Prostate gland (tissue), 2 donors: ENCODE measurements around the gene CYP26A1. TPM values are rescaled to one million over a fixed set of nuclear protein-coding genes. Genes with fewer than 3 reads are reported as not detected.

Experiments
- DNase-seq: peaks from one replicate; pipeline ENCODE4 v3.0.0-alpha.2; 2019; ENCODE audit warnings: low spot score
- H3K27ac ChIP-seq, 2 donors: fragments of 200-600 bp; sonication (generic); 2 replicates each; pipeline ENCODE4 v1.5.1; 2017 to 2019
- H3K27me3 ChIP-seq: fragments of 200-600 bp; sonication (generic); replicated peaks from 2 replicates; pipeline ENCODE4 v1.5.1; 2019; ENCODE audit not compliant: insufficient read depth
- H3K36me3 ChIP-seq, 2 donors: fragments of 200-600 bp; sonication (generic); 1 replicate in 1 of 2; 2 replicates in 1 of 2; pipeline versions ENCODE4 v1.5.1 to v1.8.1; 2017 to 2019
- H3K4me1 ChIP-seq: fragments of 200-600 bp; sonication (generic); replicated peaks from 2 replicates; pipeline ENCODE4 v1.5.1; 2019
- H3K4me3 ChIP-seq, 2 donors: fragments of 200-600 bp; sonication (generic); 2 replicates each; pipeline ENCODE4 v1.5.1; 2017 to 2019
- H3K9me3 ChIP-seq: fragments of 200-600 bp; sonication (generic); 2 replicates; pipeline ENCODE4 v1.5.1; 2017
- POLR2A ChIP-seq: fragments of 450-650 bp; IDR thresholded peaks from one replicate; pipeline ENCODE4 v1.6.1; 2016; ENCODE audit warnings: antibody characterized with exemption, mild to moderate bottlenecking
- POLR2AphosphoS5 ChIP-seq: sonication (generic); formaldehyde crosslinking; IDR thresholded peaks from one replicate; pipeline ENCODE4 v1.6.1; 2017; ENCODE audit warnings: antibody characterized with exemption
- WGBS: methylation state at CpG from one replicate; pipeline ENCODE4 v1.1.5; 2018; 5-methylcytosine and 5-hydroxymethylcytosine counted together
- intact Hi-C: fragments of 100-400 bp; cut with DNase I; formaldehyde crosslinking; loops from one replicate; pipeline ENCODE4 v1.14.2; 2022
- total RNA-seq, 2 donors: library from RNA; depleted of rRNA; stranded (reverse); fragments of >200 nt; gene quantifications; one replicate each; pipeline ENCODE4 v1.1.0, GENCODE V29; 2016
- TF ChIP-seq, protein P1 (sequence below), 4 experiments: fragments of 200-600 bp in 2 of 4; fragments of 450-650 bp in 2 of 4; sonication (generic) in 2 of 4; IDR thresholded peaks; 1 replicate in 3 of 4; 2 replicates in 1 of 4; pipeline ENCODE4 v1.5.1; 2016 to 2019; ENCODE audit warnings: antibody characterized with exemption in 4 of 4, mild to moderate bottlenecking in 2 of 4, moderate library complexity in 2 of 4

CYP26A1 gene
- total RNA-seq, 2 donors from 2014 or later: not detected

DNA sequence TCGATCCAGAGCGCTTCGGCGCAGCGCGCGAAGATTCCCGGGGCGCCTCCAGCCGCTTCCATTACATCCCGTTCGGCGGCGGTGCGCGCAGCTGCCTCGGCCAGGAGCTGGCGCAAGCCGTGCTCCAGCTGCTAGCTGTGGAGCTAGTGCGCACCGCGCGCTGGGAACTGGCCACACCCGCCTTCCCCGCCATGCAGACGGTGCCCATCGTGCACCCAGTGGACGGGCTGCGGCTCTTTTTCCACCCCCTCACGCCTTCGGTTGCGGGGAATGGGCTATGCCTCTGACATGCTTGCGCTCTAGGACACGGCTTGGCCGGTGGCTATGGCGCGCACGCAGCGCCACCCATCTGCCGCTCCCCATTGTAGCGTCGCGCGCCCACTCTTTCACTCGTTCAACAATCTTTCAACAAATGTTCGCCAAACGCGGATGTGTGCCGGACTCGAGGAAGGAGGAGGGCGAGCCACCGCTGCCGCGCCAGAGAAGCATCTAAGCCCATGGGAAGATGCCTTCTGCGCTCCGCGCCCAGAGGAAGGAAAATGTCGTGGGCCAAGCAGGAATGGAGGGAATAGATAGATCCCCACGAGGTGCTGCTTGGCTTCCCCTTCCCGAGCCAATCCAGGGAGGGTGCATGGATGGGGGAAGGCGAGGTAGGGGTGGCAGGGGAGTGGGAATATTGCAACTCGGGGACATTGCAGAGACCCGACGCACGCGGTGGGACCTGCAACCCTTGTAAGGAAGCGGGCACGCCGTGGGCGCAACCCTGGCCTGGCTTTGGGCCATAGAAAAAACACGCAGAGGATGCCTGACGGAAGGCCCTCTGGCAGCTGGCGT is 5.1 kb upstream of the CYP26A1 start:
- Histone ChIP-seq H3K27me3 (peaks cover 39% of the 10 kb centered on the region), H3K27ac (no peak overlapping the region), H3K4me1 (no peaks in the 10 kb centered on the region), H3K4me3 (no peak overlapping the region), H3K9me3 (no peaks in the 10 kb centered on the region), H3K36me3 (no peaks in the 10 kb centered on the region)
- DNase-seq: no peak
- intact Hi-C loops: no loop called here
- WGBS: 2% methylated on average over 72 of the region's 73 CpGs
- TF ChIP-seq, protein P1, sequence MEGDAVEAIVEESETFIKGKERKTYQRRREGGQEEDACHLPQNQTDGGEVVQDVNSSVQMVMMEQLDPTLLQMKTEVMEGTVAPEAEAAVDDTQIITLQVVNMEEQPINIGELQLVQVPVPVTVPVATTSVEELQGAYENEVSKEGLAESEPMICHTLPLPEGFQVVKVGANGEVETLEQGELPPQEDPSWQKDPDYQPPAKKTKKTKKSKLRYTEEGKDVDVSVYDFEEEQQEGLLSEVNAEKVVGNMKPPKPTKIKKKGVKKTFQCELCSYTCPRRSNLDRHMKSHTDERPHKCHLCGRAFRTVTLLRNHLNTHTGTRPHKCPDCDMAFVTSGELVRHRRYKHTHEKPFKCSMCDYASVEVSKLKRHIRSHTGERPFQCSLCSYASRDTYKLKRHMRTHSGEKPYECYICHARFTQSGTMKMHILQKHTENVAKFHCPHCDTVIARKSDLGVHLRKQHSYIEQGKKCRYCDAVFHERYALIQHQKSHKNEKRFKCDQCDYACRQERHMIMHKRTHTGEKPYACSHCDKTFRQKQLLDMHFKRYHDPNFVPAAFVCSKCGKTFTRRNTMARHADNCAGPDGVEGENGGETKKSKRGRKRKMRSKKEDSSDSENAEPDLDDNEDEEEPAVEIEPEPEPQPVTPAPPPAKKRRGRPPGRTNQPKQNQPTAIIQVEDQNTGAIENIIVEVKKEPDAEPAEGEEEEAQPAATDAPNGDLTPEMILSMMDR (IDR thresholded peaks at IDR 0.05): no peak
- TF ChIP-seq POLR2A (no peak), POLR2AphosphoS5 (no peak)

DNA sequence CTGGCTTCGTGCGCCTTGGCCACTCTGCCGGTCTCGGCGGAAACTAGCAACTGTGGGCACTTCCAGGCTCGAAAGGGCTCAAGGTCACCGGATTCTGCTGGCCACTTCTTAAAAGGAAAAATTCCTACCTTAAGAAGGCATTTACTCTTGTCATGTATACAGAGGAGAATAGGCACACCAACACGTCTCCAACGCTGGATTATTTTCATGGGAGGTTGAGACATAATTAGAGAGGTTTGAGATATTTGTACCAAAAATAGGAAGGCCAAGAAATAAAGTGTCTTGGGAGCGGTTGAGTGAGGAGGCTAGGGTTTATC is 4.5 kb upstream of the CYP26A1 start:
- intact Hi-C loops: no loop called here
- no peak for TF ChIP-seq POLR2AphosphoS5
- no peak for TF ChIP-seq POLR2A
- TF ChIP-seq, protein P1 (IDR thresholded peaks at IDR 0.05): no peak
- Histone ChIP-seq H3K27ac (no peak overlapping the region), H3K9me3 (no peaks in the 10 kb centered on the region), H3K4me1 (peaks cover 3% of the 10 kb centered on the region), H3K4me3 (no peak overlapping the region), H3K36me3 (no peaks in the 10 kb centered on the region), H3K27me3 (peaks cover 40% of the 10 kb centered on the region)
- DNase-seq: no peak
- WGBS: 40% methylated on average over 10 of the region's 10 CpGs

DNA sequence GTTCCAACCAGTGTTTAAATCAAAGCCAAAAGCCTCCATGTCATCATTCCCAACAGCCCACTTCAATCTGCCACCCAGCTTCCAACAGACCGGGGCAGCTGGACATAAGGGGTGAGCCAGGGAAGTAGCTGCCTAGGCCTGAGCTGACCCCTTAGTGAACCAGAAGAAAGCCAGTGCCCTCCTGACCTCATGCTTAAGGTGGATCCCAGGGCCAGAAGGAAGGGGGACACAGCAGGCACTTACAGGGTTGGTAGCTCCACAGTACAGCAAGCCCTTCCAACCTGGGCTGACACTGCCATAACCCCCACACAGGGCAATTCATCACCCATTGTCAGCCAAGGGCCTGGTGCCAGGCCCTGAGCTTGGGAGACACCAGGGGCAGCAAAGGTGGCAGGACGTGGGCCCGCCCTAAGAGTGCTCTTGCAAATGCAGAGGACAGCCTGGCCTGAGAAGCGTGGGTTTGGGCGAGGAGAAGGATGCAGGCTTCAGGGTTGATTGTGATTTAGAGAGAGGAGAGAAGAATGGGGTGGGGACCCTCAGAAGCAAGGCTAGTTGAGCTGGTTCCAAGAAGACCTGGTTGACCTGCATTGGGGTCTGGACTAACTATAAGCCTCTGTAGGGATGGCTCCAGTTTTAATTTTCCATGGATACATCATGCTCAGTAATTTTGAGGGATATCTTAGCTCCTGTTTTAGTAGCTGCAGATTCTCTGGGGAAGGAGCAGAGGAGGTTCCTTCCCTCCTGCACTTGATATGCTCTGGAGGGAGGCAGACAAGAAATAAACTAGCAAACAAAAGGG is 3.1 kb upstream of the CYP26A1 start:
- no peak for DNase-seq
- intact Hi-C loops: no loop called here
- Histone ChIP-seq H3K4me1 (peaks cover 6% of the 10 kb centered on the region), H3K27ac (no peak overlapping the region), H3K9me3 (no peaks in the 10 kb centered on the region), H3K4me3 (no peak overlapping the region), H3K36me3 (no peaks in the 10 kb centered on the region), H3K27me3 (peaks cover 39% of the 10 kb centered on the region)
- TF ChIP-seq POLR2A: no peak
- no peak for TF ChIP-seq POLR2AphosphoS5
- TF ChIP-seq, protein P1 (IDR thresholded peaks at IDR 0.05): no peak
- 75% methylated on average over 5 of the region's 5 CpGs for WGBS

GRCh38 chr10:93071177-93071472 is 2.6 kb upstream of the CYP26A1 start:
- intact Hi-C loops: no loop called here
- no peaks in the 10 kb centered on the region for H3K36me3 ChIP-seq
- no peak overlapping the region for H3K27ac ChIP-seq
- no peaks in the 10 kb centered on the region for H3K9me3 ChIP-seq
- H3K4me3 ChIP-seq: no peak overlapping the region
- peaks cover 33% of the 10 kb centered on the region for H3K27me3 ChIP-seq
- peaks cover 6% of the 10 kb centered on the region for H3K4me1 ChIP-seq
- WGBS: 88% methylated on average over 7 of the region's 7 CpGs
- no peak for DNase-seq
- no peak for TF ChIP-seq POLR2A
- TF ChIP-seq, protein P1 (IDR thresholded peaks at IDR 0.05): no peak
- no peak for TF ChIP-seq POLR2AphosphoS5
